Stimulated activated CD8-positive, alpha-beta memory T cell treated with anti-CD3 and anti-CD28 coated beads, Interleukin-7, amount 100 ng/mL, for 4 hours (primary cell): Measurements from ENCODE around the gene CLEC4F.
"Not testable (repeated sequence)": the region's sequence is repeated elsewhere in the genome, so short reads cannot be mapped to it uniquely, and the experiment has no call there.

ENCODE experiments used
- DNase-seq, 2 donors: peaks; one replicate each; pipeline ENCODE4 v3.0.0-alpha.2; 2020; ENCODE audit warnings: low read depth in 2 of 2

CLEC4F gene

GRCh38 chr2:70827388-70827787, 7.0 kb upstream of the CLEC4F start:
- no peak for DNase-seq

DNA sequence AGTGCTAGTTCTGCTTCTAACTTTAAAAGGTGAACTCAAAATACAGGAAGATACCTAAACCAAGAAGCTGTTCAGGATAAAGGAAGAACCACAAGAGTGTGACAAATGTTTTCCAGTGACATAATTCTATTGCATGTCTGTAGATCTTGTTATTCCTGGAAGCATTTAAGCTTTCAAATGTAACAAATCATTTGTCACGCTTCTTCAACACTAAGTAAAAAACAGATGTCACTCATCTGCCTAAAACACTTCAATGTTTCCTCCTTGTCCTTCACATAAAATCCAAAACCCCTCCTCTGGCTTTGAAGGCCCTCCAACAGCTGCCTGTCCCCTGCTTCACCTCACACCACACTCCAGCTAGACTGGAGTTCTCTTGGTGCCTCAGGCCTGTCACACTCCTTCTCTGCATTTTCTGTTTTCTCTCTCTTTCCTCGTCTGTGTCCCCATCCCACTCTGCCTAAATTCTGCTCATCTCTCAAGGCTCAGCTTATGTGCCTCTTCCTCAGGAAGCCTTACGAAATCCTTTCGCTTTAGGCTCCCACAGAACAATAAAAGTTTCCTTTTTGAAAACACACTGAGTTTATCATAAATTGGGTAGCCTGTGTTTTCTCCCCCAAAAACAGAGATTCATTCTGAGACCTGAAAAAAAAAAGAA, 6.4 kb upstream of the CLEC4F start:
- DNase-seq, result no peak

DNA sequence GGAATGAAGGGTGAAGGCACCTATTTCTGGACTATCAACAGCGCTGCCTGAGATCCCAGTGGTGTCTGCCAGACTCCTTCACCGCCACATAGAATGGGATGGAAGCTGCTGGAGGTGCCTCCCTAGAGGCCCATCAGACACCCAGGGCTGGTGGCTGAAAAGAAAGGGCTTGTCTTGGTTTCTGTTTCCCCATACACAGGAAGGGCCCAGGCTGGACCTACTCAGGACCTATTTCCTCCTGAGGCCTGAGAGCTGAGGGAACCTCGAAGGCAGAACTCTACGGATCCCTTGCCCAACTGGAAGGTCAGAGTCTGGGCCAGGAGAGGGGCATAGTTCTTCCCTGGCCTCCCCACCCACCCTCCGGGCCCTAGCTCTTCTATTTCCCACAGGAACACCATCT, 2.9 kb upstream of the CLEC4F start:
- DNase-seq, result no peak

GRCh38 chr2:70822843-70823242, 2.4 kb upstream of the CLEC4F start:
- DNase-seq, result no peak

DNA sequence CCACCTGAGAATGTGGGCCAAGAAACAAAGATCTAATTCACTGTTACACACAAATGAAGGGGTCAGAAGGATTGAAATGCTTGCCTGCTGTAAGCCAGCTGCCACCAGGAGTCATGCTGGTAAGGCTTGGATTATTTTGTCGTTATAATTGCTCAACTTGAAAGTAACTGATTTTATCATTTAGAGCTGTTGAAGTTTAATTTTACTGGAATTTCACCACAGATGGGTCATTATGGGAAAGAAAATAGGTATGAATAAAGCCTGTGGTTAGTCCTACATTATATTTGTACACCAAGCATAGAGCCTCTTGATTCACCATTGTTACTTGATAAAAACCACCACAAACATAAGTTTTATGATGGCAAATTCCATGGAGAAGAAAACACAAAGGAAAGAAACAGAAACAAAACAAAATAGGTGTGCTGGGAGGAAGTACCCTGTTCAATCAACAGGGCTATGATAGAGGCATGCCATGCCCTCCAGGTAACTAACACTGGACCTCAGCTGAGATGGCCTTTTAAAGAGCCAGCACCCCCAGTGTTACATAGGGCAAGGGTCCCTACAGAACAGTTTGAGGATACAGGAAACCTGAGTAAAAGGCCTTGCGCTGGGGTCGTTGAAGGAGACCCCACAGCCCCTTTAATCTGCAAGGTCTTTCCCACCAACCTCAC, 3.0 kb downstream of the CLEC4F start:
- DNase-seq, result no peak

- DNase-seq, result no peak
These were observed 3.7 kb downstream of the CLEC4F start for GRCh38 chr2:70816726-70817125.

DNA sequence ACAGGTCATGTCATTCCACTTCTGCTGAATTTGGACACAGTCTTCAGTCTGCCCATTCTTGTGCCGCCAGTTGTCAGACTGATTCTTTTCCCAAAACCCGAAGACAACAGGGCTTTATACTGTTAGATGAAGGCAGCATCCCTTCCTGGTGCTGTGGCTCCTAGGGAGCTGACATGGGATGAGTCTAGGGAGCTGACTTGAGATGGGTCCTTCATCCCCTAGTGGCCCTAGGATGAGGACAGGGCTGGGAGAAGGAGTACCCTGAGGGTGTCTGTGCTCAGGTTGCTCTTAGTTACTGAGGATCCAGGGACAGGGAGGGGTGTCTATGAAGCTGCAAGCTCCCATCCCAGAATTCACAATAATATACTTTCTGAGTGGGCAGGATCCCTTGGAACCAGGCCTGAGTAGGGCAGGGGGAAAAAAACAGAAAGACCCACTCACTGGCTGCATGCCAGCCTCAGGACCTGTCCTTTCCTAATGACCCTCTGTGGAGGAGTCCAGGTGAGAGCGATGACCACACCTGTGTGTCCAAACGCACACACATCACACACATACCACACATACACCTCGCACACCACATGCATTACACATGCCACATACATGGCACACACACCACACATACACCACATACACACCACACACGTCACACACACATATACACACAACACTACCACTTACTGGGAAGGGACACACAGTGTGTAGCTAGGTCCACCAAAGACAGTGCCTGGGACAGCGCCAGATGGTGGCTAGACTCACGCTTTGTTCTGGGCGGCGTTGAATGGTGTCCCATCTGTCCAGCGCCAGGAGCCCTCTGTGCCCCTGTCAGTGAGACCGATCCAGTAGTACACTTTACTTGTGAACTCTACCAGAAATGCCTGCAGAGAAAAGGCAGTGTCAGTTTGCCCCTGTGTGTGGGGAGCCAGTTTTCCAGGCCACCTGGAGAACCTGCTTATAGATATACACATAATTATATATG, 11.1 kb downstream of the CLEC4F start:
- no peak for DNase-seq

DNA sequence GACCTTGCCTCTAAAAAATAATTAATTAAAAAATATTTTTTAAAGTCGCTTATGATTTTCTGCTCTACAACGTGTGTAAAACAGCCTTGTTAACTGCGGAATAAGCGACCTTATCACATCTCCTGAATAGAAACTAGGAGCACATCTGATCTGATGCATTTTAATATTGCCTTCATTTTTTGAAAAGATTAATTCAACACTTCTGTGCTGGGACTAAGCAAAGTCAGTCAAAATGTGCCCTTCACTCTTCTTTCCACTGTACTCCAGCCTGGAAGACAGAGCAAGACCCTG, 12.6 kb downstream of the CLEC4F start:
- no peak for DNase-seq

DNA sequence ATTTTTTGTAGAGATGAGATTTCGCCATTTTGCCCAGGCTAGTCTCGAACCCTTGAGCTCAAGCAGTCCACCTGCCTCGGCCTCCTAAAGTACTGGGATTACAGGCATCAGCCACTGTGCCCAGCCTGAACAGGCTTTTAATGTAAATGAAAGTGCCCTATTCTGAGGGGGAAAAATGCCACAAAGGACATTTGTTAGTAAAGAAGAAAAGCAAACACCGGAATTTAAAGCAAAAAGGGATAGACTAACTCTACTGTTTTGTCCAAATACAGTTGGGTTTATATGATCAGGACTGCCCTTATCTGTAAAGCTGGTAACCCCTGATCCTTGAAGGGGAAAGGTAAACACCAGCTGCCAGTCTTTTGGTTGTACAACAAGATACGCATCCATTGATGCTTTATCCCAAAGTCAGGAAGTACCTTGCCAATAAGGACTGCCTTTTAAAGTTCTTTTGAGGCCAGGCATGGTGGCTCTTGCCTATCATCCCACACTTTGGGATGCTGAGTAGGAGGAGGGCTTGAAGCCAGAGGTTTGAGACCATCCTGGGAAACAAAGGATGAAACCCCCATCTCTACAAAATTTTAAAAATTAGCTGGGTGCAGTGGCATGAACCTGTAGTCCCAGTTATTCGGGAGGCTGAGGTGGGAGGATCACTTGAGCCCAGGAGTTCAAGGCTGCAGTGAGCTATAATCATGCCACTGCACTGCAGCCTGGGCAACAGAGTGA, 13.1 kb downstream of the CLEC4F start:
- DNase-seq, result no peak

DNA sequence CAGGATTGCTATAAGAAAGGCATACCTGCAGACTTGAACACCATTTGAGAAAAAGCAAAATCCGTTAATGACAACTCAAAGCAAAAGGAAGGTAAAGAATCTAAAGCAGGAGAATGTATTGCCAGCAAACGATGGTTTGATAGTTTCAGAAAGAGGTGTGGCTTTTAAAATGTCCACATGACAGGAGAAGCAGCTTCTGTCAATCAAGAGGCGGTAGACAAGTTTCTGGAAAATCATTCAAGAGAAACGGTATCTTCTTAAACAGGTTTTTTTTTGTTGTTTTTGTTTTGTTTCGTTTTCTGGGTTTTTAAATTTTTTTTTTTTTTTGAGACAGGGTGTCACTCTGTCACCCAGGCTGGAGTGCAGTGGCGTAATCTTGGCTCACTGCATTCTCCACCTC, 13.8 kb downstream of the CLEC4F start:
- DNase-seq, result no peak

GRCh38 chr2:70806013-70806412, 14.4 kb downstream of the CLEC4F start:
- no peak for DNase-seq

GRCh38 chr2:70801607-70802263, 18.7 kb downstream of the CLEC4F start:
- DNase-seq, result no peak

GRCh38 chr2:70799706-70800105, 20.7 kb downstream of the CLEC4F start:
- DNase-seq, result no peak

DNA sequence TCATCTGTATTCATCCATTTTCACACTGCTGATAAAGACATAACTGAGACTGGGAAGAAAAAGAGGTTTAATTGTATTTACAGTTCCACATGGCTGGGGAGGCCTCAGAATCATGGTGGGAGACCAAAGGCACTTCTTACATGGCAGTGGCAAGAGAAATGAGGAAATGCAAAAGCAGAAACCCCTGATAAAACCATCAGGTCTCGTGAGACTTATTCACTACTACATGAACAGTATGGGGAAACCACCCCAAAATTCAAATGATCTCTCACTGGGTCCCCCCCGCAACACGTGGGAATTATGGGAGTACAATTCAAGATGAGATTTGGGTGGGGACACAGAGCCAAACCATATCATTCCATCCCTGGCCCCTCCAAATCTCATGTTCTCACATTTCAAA, 22.4 kb downstream of the CLEC4F start:
- DNase-seq, result not testable (repeated sequence)

DNA sequence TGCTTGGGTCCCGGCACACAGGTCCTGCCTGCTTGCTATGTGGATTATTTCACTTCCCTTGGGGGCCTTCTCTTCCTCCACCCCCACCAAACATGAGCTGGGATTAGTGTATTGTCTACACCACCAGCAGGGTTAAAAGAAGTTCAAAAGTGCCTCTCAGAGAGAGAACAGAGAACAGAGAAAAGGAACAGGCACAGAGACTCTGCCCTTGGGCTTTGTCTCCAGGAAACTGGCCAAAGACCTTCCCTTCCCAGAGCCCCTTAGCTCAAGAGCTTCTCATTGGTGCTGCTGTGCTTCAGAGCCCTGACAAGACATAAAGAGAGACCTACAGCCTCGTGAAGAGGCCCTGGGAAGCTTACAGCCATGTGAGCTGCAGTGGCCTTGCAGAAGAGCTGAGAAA, 22.9 kb downstream of the CLEC4F start:
- no peak for DNase-seq

DNA sequence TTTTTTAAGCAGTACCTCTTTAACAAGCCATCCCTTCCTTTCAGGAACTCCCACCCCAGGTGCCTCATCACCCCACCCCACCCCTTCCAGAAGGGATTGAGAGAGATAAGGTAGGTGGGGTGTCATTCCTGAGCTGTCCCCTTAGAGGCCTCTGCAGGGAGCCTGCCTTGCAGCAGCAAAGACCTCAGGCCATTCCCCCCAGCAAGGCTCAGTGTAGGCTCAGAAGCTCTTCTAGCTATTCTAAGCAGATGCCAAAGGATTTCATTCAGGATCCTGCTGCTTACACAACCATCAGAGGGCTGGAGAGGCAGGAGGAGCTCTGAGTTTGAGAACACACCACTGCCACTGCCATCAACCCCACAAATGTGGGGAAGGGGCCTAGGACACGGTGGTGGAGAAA, 24.1 kb downstream of the CLEC4F start:
- no peak for DNase-seq

DNA sequence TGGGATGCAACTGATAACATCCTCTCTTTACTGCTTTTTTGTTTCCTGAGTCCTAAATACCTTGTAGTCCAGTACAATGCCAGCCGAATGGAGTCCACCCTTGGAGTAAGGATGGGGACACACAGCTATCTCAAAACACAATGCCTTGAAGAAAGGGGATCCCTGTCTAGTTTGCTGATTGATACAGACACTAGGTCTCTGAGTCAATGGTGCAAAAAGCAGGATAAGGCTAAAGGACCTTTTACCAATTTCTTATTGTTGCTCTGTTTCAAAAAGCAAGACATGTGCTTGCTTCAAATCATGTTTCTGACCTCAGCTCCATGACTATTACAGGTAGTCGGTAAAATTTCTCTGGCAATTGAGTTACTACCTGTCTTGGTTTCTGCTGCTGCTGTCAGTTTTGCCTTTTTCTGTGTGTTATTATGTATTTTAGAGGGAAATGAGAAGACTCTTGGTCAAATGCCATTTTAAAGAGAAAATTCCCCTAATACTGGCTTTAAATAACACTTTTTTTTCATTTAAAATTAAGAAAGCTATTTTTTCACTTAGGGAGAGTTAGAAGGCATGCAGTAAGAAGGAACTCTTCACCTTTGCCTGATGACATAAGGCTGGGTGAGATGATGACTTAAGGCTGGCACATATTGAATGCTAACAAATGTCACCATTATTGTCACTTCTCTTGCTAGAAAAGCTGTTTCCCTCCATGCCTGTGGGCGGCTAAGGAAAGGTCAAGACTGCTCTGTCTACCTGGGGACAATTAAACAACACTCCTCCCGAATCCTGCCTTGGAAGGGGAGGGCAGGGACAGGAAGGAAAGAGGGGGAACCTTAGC, 25.0 kb downstream of the CLEC4F start:
- DNase-seq, result no peak

DNA sequence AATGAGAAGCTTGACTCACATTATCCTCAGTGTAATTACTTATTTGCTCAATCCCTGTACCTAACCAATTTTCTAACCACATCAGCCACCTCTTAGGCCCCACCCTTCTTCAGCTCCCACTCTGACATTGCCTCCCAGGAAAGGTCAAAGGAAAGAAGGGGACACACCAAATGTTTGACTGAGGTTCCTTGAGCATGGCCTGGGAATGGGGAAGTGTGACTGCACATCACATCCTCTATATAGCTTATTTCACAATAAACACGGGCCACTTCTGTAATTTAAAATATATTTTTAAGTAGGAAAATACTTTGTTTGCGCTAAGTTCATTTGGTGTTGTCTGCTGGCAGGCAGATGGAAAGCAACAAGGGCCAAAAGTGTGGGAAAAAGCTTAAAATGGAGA, 26.9 kb downstream of the CLEC4F start:
- DNase-seq, result no peak

GRCh38 chr2:70790136-70790828, 30.1 kb downstream of the CLEC4F start, which contains the start of gene FIGLA:
TSS of gene FIGLA (minus strand) at chr2:70790643. CDS start at chr2:70790638, 5 bp downstream.
- DNase-seq, result no peak
